ENCODE data around the gene HNRNPK.

The HNRNPK gene

GRCh38 chr9:84000186-84000585, 20.2 kb upstream of the HNRNPK start:
- H3K27ac ChIP-seq (ENCODE audit: low read length): no peak overlapping the region
- no peak for ATAC-seq (ENCODE audit: insufficient read depth, low read depth)
- H3K4me1 ChIP-seq (ENCODE audit: insufficient read depth, low read length): peaks cover 16% of the 10 kb centered on the region; the same call in 1 of the 2 replicates
- H2AFZ ChIP-seq (ENCODE audit: low read depth, low read length): no peak overlapping the region
- no peaks in the 10 kb centered on the region for H3K9me3 ChIP-seq (ENCODE audit: insufficient read depth, low read length, severe bottlenecking)
- peaks cover 44% of the 10 kb centered on the region for H3K79me2 ChIP-seq (ENCODE audit: insufficient read depth, low read length)
- peaks cover 44% of the 10 kb centered on the region for H3K36me3 ChIP-seq (ENCODE audit: insufficient read depth, low read length)
- peaks cover 12% of the 10 kb centered on the region; the same call in 1 of the 2 replicates for H4K20me1 ChIP-seq (ENCODE audit: insufficient read depth, low read length)
- DNase-seq: no peak
- no peak overlapping the region for H3K4me2 ChIP-seq (ENCODE audit: insufficient read depth, low read length)
- no peaks in the 10 kb centered on the region for H3K27me3 ChIP-seq (ENCODE audit: insufficient read depth, low read length, poor library complexity)
- H3K9ac ChIP-seq (ENCODE audit: low read depth, low read length): no peak overlapping the region
- H3K4me3 ChIP-seq (ENCODE audit: low read depth in 1 of 2, low read length in 2 of 2): no peak overlapping the region
- TF ChIP-seq EZH2 (IDR thresholded peaks at IDR 0.05; ENCODE audit: borderline replicate concordance, low read depth, low read length, severe bottlenecking) (no peak), CTCF (IDR thresholded peaks at IDR 0.05; ENCODE audit: borderline replicate concordance, extremely low read depth, low read length, poor library complexity, severe bottlenecking) (no peak)

- H2AFZ ChIP-seq (ENCODE audit: low read depth, low read length): no peak overlapping the region
- no peak for TF ChIP-seq EZH2 (IDR thresholded peaks at IDR 0.05; ENCODE audit: borderline replicate concordance, low read depth, low read length, severe bottlenecking)
- no peak for TF ChIP-seq CTCF (IDR thresholded peaks at IDR 0.05; ENCODE audit: borderline replicate concordance, extremely low read depth, low read length, poor library complexity, severe bottlenecking)
- H3K4me3 ChIP-seq (ENCODE audit: low read depth in 1 of 2, low read length in 2 of 2): no peak overlapping the region
- peaks cover 16% of the 10 kb centered on the region; the same call in 1 of the 2 replicates for H3K4me1 ChIP-seq (ENCODE audit: insufficient read depth, low read length)
- H3K27ac ChIP-seq (ENCODE audit: low read length): no peak overlapping the region
- H3K9me3 ChIP-seq (ENCODE audit: insufficient read depth, low read length, severe bottlenecking): no peaks in the 10 kb centered on the region
- no peak overlapping the region for H3K4me2 ChIP-seq (ENCODE audit: insufficient read depth, low read length)
- H3K9ac ChIP-seq (ENCODE audit: low read depth, low read length): no peak overlapping the region
- DNase-seq (no peak), ATAC-seq (ENCODE audit: insufficient read depth, low read depth) (no peak)
- peaks cover 37% of the 10 kb centered on the region for H3K36me3 ChIP-seq (ENCODE audit: insufficient read depth, low read length)
- H3K79me2 ChIP-seq (ENCODE audit: insufficient read depth, low read length): peaks cover 48% of the 10 kb centered on the region
- no peaks in the 10 kb centered on the region for H3K27me3 ChIP-seq (ENCODE audit: insufficient read depth, low read length, poor library complexity)
- peaks cover 5% of the 10 kb centered on the region; the same call in 1 of the 2 replicates for H4K20me1 ChIP-seq (ENCODE audit: insufficient read depth, low read length)
These were observed 19.3 kb upstream of the HNRNPK start for GRCh38 chr9:83999141-83999918.

- ATAC-seq (ENCODE audit: insufficient read depth, low read depth) (no peak), DNase-seq (no peak)
- peaks cover 3% of the 10 kb centered on the region; the same call in 1 of the 2 replicates for H3K4me1 ChIP-seq (ENCODE audit: insufficient read depth, low read length)
- H2AFZ ChIP-seq (ENCODE audit: low read depth, low read length): no peak overlapping the region
- TF ChIP-seq CTCF (IDR thresholded peaks at IDR 0.05; ENCODE audit: borderline replicate concordance, extremely low read depth, low read length, poor library complexity, severe bottlenecking): no peak
- no peak for TF ChIP-seq EZH2 (IDR thresholded peaks at IDR 0.05; ENCODE audit: borderline replicate concordance, low read depth, low read length, severe bottlenecking)
- no peaks in the 10 kb centered on the region for H3K9me3 ChIP-seq (ENCODE audit: insufficient read depth, low read length, severe bottlenecking)
- H3K36me3 ChIP-seq (ENCODE audit: insufficient read depth, low read length): peaks cover 25% of the 10 kb centered on the region
- H3K9ac ChIP-seq (ENCODE audit: low read depth, low read length): no peak overlapping the region
- no peak overlapping the region for H3K27ac ChIP-seq (ENCODE audit: low read length)
- H4K20me1 ChIP-seq (ENCODE audit: insufficient read depth, low read length): peaks cover 9% of the 10 kb centered on the region; the same call in 1 of the 2 replicates
- no peak overlapping the region for H3K4me3 ChIP-seq (ENCODE audit: low read depth in 1 of 2, low read length in 2 of 2)
- H3K27me3 ChIP-seq (ENCODE audit: insufficient read depth, low read length, poor library complexity): no peaks in the 10 kb centered on the region
- H3K4me2 ChIP-seq (ENCODE audit: insufficient read depth, low read length): no peak overlapping the region
- peaks cover 77% of the 10 kb centered on the region for H3K79me2 ChIP-seq (ENCODE audit: insufficient read depth, low read length)
These were observed 16.1 kb upstream of the HNRNPK start for GRCh38 chr9:83996126-83996525.

Data from DND-41 (cell line).